Measurements from ENCODE around the gene MKKS. TPM values are rescaled to one million over a fixed set of nuclear protein-coding genes. Genes with fewer than 3 reads are reported as not detected.

Gene MKKS
- total RNA-seq (11.2 TPM), polyA plus RNA-seq (21.0 TPM)
- long read RNA-seq, donor 1, full-length matches to known transcripts: 2 of 11 reads
- long read RNA-seq, donor 1, partial matches to known transcripts: 9 of 11 reads
- long read RNA-seq, donor 1, other reads (novel, unspliced or antisense): 0 of 11 reads
- long read RNA-seq, donor 2, full-length matches to known transcripts: 11 of 39 reads
- long read RNA-seq, donor 2, partial matches to known transcripts: 28 of 39 reads
- long read RNA-seq, donor 2, other reads (novel, unspliced or antisense): 0 of 39 reads
- long read RNA-seq, donor 3, full-length matches to known transcripts: 10 of 88 reads
- long read RNA-seq, donor 3, partial matches to known transcripts: 78 of 88 reads
- long read RNA-seq, donor 3, other reads (novel, unspliced or antisense): 0 of 88 reads
- long read RNA-seq, donor 4, full-length matches to known transcripts: 3 of 12 reads
- long read RNA-seq, donor 4, partial matches to known transcripts: 9 of 12 reads
- long read RNA-seq, donor 4, other reads (novel, unspliced or antisense): 0 of 12 reads
- long read RNA-seq, donor 5, full-length matches to known transcripts: 9 of 88 reads
- long read RNA-seq, donor 5, partial matches to known transcripts: 79 of 88 reads
- long read RNA-seq, donor 5, other reads (novel, unspliced or antisense): 0 of 88 reads
- long read RNA-seq, donor 6, full-length matches to known transcripts: 6 of 48 reads
- long read RNA-seq, donor 6, partial matches to known transcripts: 42 of 48 reads
- long read RNA-seq, donor 6, other reads (novel, unspliced or antisense): 0 of 48 reads
- long read RNA-seq, donor 7, full-length matches to known transcripts: 6 of 44 reads
- long read RNA-seq, donor 7, partial matches to known transcripts: 38 of 44 reads
- long read RNA-seq, donor 7, other reads (novel, unspliced or antisense): 0 of 44 reads
- long read RNA-seq, donor 8, full-length matches to known transcripts: 3 of 20 reads
- long read RNA-seq, donor 8, partial matches to known transcripts: 17 of 20 reads
- long read RNA-seq, donor 8, other reads (novel, unspliced or antisense): 0 of 20 reads
- long read RNA-seq, donor 9, full-length matches to known transcripts: 2 of 19 reads
- long read RNA-seq, donor 9, partial matches to known transcripts: 17 of 19 reads
- long read RNA-seq, donor 9, other reads (novel, unspliced or antisense): 0 of 19 reads
- long read RNA-seq, donor 10, partial matches to known transcripts: 34 of 34 reads
- long read RNA-seq, donor 10, other reads (novel, unspliced or antisense): 0 of 34 reads

DNA sequence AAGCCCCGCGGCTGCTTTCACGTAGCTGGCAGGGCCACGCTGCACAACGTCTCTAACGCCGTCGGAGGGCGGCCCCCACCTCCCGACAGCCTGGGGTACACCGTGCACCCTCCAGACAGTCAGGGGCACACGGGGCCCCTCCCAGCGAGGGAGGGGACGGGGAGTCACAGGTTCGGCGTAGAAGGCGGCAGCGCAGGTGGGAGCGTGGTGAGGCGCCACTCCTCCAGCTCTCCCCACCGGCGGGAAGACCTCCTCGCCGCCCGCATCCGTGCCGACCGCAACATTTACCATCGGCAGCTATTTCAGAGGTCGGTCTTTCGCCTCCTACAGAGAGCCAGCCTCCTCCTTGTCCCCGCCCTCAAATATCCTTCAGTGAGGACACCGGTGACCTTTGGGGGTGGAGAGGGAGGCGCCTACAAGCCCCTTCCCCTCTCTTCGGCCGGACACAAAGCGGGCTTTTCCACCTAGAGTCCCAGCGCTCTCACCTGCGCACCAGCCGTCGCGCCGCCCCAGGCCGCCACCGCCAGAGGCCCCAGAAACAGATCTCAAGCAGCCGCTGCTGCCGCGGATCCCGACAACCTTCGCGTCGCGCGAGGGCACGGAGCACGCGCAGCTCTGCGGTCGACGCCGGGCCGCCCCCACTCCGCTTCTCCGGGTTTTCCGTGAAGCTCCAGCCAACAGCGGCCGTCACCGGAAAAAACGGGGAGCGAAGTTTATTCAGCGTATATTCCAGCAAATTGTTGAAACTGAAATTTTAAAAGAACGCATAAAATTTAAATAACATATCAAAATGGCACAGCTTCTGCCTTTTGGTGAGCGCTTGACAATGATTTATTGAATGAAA lies at the start of gene MKKS:
Gene MKKS (minus strand): TSS at position 600 of the 844 bp plus-strand sequence. CDS start 20,708 bp downstream, outside the sequence.
- Histone ChIP-seq H3K27me3 (ENCODE audit: control insufficient read depth in 2 of 2, insufficient read depth in 1 of 2, low read length in 1 of 2) (no peaks in the 10 kb centered on the region), H3K9me3 (ENCODE audit: control insufficient read depth in 2 of 2, insufficient read depth in 1 of 2, low read length in 1 of 2) (peaks cover 0 to 4% of the 10 kb centered on the region in 2 donors), H3K36me3 (ENCODE audit: control insufficient read depth in 2 of 2, insufficient read depth in 2 of 2, low read length in 1 of 2) (no peaks in the 10 kb centered on the region), H3K27ac (ENCODE audit: low read depth in 1 of 2, low read length in 1 of 2) (peak within 1 kb of the TSS; percentile 97 to 98), H3K4me3 (ENCODE audit: low read length in 2 of 2) (peak within 1 kb of the TSS; percentile 81 to 92), H3K4me1 (ENCODE audit: control insufficient read depth in 2 of 2, insufficient read depth in 2 of 2, low read length in 2 of 2) (peaks cover 5 to 8% of the 10 kb centered on the region in 2 donors)
- DNase-seq (ENCODE audit: low read depth in 6 of 9, low spot score in 9 of 9): peak; percentile 26 to 96 (median 85)
- WGBS: under 1% methylated on average over 73 of the region's 73 CpGs

DNA sequence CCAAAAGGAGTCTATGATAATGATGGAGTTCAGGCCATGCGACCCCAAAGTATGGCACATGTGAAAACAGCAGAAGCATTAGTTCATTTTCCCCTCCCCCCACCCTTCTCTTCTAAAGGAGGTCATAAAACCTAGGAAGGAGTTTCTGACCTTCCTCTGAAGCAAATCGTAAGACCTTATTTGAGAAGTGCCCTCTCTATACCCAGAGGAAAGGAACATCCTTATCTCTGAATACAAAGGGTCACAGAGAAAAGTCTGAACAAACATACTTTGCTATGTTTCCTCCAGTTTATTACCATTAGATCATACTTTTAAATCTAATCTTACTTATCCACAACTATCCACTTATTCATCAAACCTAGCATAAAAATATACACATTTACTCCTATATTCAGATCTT lies 49.7 kb upstream of the MKKS start:
- no peak for DNase-seq (ENCODE audit: low read depth in 6 of 9, low spot score in 9 of 9)
- no peaks in the 10 kb centered on the region for H3K36me3 ChIP-seq (ENCODE audit: control insufficient read depth in 2 of 2, insufficient read depth in 2 of 2, low read length in 1 of 2)
- no peaks in the 10 kb centered on the region for H3K9me3 ChIP-seq (ENCODE audit: control insufficient read depth in 2 of 2, insufficient read depth in 1 of 2, low read length in 1 of 2)
- no peaks in the 10 kb centered on the region for H3K4me1 ChIP-seq (ENCODE audit: control insufficient read depth in 2 of 2, insufficient read depth in 2 of 2, low read length in 2 of 2)
- no peaks in the 10 kb centered on the region for H3K27me3 ChIP-seq (ENCODE audit: control insufficient read depth in 2 of 2, insufficient read depth in 1 of 2, low read length in 1 of 2)
- WGBS: 97% methylated on average over 2 of the region's 2 CpGs
- no peak overlapping the region for H3K4me3 ChIP-seq (ENCODE audit: low read length in 2 of 2)
- H3K27ac ChIP-seq (ENCODE audit: low read depth in 1 of 2, low read length in 1 of 2): no peak overlapping the region

DNA sequence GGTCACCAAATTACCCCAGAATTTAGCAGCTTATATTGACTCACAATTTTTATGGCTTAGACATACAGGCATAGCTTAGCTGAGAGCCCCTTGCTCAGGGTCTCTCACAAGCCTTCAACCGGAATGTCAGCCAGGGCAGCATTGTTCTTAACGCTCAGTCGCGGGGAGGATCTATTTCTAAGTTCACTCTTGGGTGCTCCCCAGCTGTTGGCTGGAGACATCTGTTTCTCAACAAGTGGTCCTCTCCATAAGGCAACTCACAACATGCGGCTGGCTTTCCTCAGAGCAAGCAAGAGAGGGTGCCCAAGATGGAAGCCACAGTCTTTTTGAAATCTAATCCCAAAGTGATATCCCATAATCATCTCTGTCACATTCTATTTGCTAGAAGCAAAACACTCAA lies 47.7 kb upstream of the MKKS start:
- DNase-seq (ENCODE audit: low read depth in 6 of 9, low spot score in 9 of 9): no peak
- 90% methylated on average over 5 of the region's 5 CpGs for WGBS
- H3K27ac ChIP-seq (ENCODE audit: low read depth in 1 of 2, low read length in 1 of 2): no peak overlapping the region
- no peaks in the 10 kb centered on the region for H3K4me1 ChIP-seq (ENCODE audit: control insufficient read depth in 2 of 2, insufficient read depth in 2 of 2, low read length in 2 of 2)
- no peak overlapping the region for H3K4me3 ChIP-seq (ENCODE audit: low read length in 2 of 2)
- H3K27me3 ChIP-seq (ENCODE audit: control insufficient read depth in 2 of 2, insufficient read depth in 1 of 2, low read length in 1 of 2): no peaks in the 10 kb centered on the region
- H3K9me3 ChIP-seq (ENCODE audit: control insufficient read depth in 2 of 2, insufficient read depth in 1 of 2, low read length in 1 of 2): no peaks in the 10 kb centered on the region
- H3K36me3 ChIP-seq (ENCODE audit: control insufficient read depth in 2 of 2, insufficient read depth in 2 of 2, low read length in 1 of 2): no peaks in the 10 kb centered on the region

DNA sequence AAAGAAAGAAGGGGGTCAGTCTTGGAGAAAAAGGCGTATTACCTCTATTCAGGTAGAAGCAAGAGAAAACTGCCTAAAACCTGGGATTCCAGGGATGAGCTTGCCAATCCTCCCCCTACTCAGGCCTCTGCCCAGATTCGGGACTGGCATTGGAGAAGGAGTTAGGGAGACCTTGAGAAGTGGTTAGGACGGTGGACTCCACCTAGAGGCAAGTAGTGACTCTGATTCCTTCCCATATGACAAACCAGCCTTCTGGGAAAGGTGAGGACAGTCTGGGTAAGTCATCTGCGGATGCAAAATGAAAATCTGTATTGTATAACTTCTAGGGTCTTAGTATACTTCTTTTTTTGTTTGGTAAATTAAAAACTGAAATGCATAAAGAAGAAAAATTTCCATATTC lies 44.9 kb upstream of the MKKS start:
- H3K9me3 ChIP-seq (ENCODE audit: control insufficient read depth in 2 of 2, insufficient read depth in 1 of 2, low read length in 1 of 2): no peaks in the 10 kb centered on the region
- peaks cover 0 to 10% of the 10 kb centered on the region in 2 donors for H3K4me1 ChIP-seq (ENCODE audit: control insufficient read depth in 2 of 2, insufficient read depth in 2 of 2, low read length in 2 of 2)
- 98% methylated on average over 4 of the region's 4 CpGs for WGBS
- H3K27me3 ChIP-seq (ENCODE audit: control insufficient read depth in 2 of 2, insufficient read depth in 1 of 2, low read length in 1 of 2): no peaks in the 10 kb centered on the region
- no peak overlapping the region for H3K27ac ChIP-seq (ENCODE audit: low read depth in 1 of 2, low read length in 1 of 2)
- no peak overlapping the region for H3K4me3 ChIP-seq (ENCODE audit: low read length in 2 of 2)
- no peaks in the 10 kb centered on the region for H3K36me3 ChIP-seq (ENCODE audit: control insufficient read depth in 2 of 2, insufficient read depth in 2 of 2, low read length in 1 of 2)
- DNase-seq (ENCODE audit: low read depth in 6 of 9, low spot score in 9 of 9): no peak

DNA sequence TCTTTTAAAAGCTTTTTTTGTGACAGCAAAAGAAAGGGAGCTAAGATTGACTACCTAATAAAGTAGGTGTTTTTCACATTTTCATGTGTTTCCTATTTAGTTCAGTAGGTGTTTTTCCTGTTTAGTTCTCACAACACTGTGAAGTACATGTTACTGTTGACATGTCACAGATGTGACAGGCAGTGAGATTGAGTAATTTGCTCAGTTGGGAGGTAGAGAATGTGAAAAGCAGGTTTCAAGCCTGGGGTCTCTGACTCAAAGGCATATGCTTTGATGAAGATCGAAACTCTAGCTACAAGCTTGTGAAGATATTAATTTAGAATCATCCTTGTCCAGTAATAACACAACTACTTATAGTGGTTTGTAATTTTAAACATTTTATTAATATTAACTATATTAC lies 44.2 kb upstream of the MKKS start:
- no peak overlapping the region for H3K4me3 ChIP-seq (ENCODE audit: low read length in 2 of 2)
- DNase-seq (ENCODE audit: low read depth in 6 of 9, low spot score in 9 of 9): no peak
- no peaks in the 10 kb centered on the region for H3K9me3 ChIP-seq (ENCODE audit: control insufficient read depth in 2 of 2, insufficient read depth in 1 of 2, low read length in 1 of 2)
- peaks cover 0 to 10% of the 10 kb centered on the region in 2 donors for H3K4me1 ChIP-seq (ENCODE audit: control insufficient read depth in 2 of 2, insufficient read depth in 2 of 2, low read length in 2 of 2)
- H3K27me3 ChIP-seq (ENCODE audit: control insufficient read depth in 2 of 2, insufficient read depth in 1 of 2, low read length in 1 of 2): no peaks in the 10 kb centered on the region
- H3K27ac ChIP-seq (ENCODE audit: low read depth in 1 of 2, low read length in 1 of 2): no peak overlapping the region
- H3K36me3 ChIP-seq (ENCODE audit: control insufficient read depth in 2 of 2, insufficient read depth in 2 of 2, low read length in 1 of 2): no peaks in the 10 kb centered on the region
- WGBS: 95% methylated on average over 1 of the region's 1 CpG

DNA sequence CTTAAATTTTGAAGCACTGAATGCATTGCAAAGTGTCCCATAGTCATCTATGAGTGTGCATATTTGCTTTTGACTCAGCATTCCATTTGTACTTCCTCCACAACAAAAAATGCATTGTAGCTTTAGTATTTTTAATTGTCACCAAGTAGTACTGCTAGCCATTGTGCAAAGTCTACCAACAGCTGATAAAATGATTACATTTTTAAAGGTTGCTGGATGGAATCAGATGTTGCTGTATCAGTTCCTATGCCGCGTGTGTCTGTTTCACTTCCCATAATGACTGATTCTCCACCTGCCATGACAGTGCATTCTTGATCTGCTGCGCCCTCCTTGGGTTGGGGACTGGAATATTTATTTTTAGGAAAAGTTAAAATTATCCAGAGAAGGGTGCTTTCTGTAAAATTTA lies 42.3 kb upstream of the MKKS start:
- no peaks in the 10 kb centered on the region for H3K27me3 ChIP-seq (ENCODE audit: control insufficient read depth in 2 of 2, insufficient read depth in 1 of 2, low read length in 1 of 2)
- H3K27ac ChIP-seq (ENCODE audit: low read depth in 1 of 2, low read length in 1 of 2): no peak overlapping the region
- peaks cover 0 to 10% of the 10 kb centered on the region in 2 donors for H3K4me1 ChIP-seq (ENCODE audit: control insufficient read depth in 2 of 2, insufficient read depth in 2 of 2, low read length in 2 of 2)
- peak in 1 of 9 donors; percentile 32 for DNase-seq (ENCODE audit: low read depth in 6 of 9, low spot score in 9 of 9)
- no peak overlapping the region for H3K4me3 ChIP-seq (ENCODE audit: low read length in 2 of 2)
- no peaks in the 10 kb centered on the region for H3K9me3 ChIP-seq (ENCODE audit: control insufficient read depth in 2 of 2, insufficient read depth in 1 of 2, low read length in 1 of 2)
- peaks cover 0 to 3% of the 10 kb centered on the region in 2 donors for H3K36me3 ChIP-seq (ENCODE audit: control insufficient read depth in 2 of 2, insufficient read depth in 2 of 2, low read length in 1 of 2)
- 26% methylated on average over 3 of the region's 3 CpGs for WGBS

DNA sequence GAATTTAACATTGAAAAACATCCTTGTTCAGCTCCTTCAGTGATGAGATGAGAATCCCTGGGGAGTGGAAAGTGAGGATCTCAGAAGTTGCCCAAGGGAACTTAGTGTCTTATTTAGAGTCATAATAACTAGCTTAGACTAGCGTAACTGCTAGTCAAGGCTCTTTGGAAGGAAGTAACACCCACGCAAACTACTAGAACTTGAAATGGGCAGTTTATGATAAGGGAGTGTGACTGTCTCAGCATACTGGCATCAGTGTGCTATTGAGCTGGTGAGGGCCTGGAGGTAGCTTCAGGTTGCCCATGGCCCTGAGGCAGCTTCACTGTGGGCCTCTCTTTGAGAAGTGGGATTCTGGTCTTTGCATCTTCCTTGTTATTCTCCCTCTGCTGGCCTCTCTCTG lies 41.2 kb upstream of the MKKS start:
- Histone ChIP-seq H3K9me3 (ENCODE audit: control insufficient read depth in 2 of 2, insufficient read depth in 1 of 2, low read length in 1 of 2) (no peaks in the 10 kb centered on the region), H3K27me3 (ENCODE audit: control insufficient read depth in 2 of 2, insufficient read depth in 1 of 2, low read length in 1 of 2) (no peaks in the 10 kb centered on the region), H3K36me3 (ENCODE audit: control insufficient read depth in 2 of 2, insufficient read depth in 2 of 2, low read length in 1 of 2) (peaks cover 0 to 3% of the 10 kb centered on the region in 2 donors), H3K4me3 (ENCODE audit: low read length in 2 of 2) (no peak overlapping the region), H3K27ac (ENCODE audit: low read depth in 1 of 2, low read length in 1 of 2) (no peak overlapping the region), H3K4me1 (ENCODE audit: control insufficient read depth in 2 of 2, insufficient read depth in 2 of 2, low read length in 2 of 2) (peaks cover 0 to 10% of the 10 kb centered on the region in 2 donors)
- 95% methylated on average over 2 of the region's 2 CpGs for WGBS
- DNase-seq (ENCODE audit: low read depth in 6 of 9, low spot score in 9 of 9): no peak

DNA sequence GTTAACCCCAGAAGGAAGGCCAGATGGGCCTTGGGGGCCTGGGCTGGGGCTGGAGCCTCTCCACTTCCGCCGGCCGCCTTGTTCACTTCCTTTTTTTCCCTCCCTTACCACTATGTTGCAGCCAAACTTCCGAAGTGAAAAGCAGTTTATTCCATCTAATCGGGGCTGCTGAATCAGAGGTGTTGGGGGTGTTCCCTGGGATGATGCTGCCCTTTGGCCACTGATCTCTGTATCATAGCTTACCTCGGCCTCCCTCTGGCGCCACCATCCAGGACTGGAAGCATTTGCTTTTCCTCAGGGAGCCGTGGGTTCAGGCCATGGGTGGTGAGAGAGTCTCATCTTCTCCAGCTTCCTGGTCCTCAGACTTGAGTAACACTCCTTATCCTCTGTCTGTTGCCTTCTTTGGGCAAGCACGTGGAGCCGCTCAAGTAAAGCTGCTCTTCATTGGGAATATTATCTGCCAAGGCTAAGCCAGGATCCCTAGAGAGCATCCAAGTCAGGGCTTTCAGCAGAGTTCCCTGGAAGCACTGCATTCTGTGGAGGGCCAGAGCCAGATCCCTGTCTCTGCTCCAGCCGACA lies 40.7 kb upstream of the MKKS start:
- H3K27me3 ChIP-seq (ENCODE audit: control insufficient read depth in 2 of 2, insufficient read depth in 1 of 2, low read length in 1 of 2): no peaks in the 10 kb centered on the region
- no peak overlapping the region for H3K4me3 ChIP-seq (ENCODE audit: low read length in 2 of 2)
- no peaks in the 10 kb centered on the region for H3K9me3 ChIP-seq (ENCODE audit: control insufficient read depth in 2 of 2, insufficient read depth in 1 of 2, low read length in 1 of 2)
- no peak for DNase-seq (ENCODE audit: low read depth in 6 of 9, low spot score in 9 of 9)
- H3K4me1 ChIP-seq (ENCODE audit: control insufficient read depth in 2 of 2, insufficient read depth in 2 of 2, low read length in 2 of 2): peaks cover 0 to 10% of the 10 kb centered on the region in 2 donors
- WGBS: 70% methylated on average over 11 of the region's 11 CpGs
- no peak overlapping the region for H3K27ac ChIP-seq (ENCODE audit: low read depth in 1 of 2, low read length in 1 of 2)
- peaks cover 0 to 3% of the 10 kb centered on the region in 2 donors for H3K36me3 ChIP-seq (ENCODE audit: control insufficient read depth in 2 of 2, insufficient read depth in 2 of 2, low read length in 1 of 2)
